Breast epithelium (tissue), 4 donors: ENCODE data around the gene SPPL2B. TPM values are rescaled to one million over a fixed set of nuclear protein-coding genes. Genes with fewer than 3 reads are reported as not detected.
"Not testable (repeated sequence)": the region's sequence is repeated elsewhere in the genome, so short reads cannot be mapped to it uniquely, and the experiment has no call there.

Experiments
- DNase-seq, 2 donors: peaks; one replicate each; pipeline ENCODE4 v3.0.0-alpha.2; 2019; ENCODE audit warnings: low spot score in 2 of 2
- H3K27ac ChIP-seq, 2 donors: fragments of 200-600 bp; sonication (generic) in 1 of 2; one replicate each; pipeline ENCODE4 v1.5.1; 2016 to 2019; ENCODE audit warnings: mild to moderate bottlenecking in 1 of 2
- H3K27me3 ChIP-seq, 2 donors: fragments of 200-600 bp; sonication (generic) in 1 of 2; one replicate each; pipeline versions ENCODE4 v1.5.1 to v1.6.0; 2017 to 2019; ENCODE audit warnings: control low read depth in 1 of 2, mild to moderate bottlenecking in 1 of 2
- H3K36me3 ChIP-seq: fragments of 200-600 bp; one replicate; pipeline ENCODE4 v1.5.1; 2019
- H3K4me1 ChIP-seq, 2 donors: fragments of 200-600 bp; sonication (generic); one replicate each; pipeline ENCODE4 v1.5.1; 2016 to 2019; ENCODE audit warnings: control low read depth in 1 of 2
- H3K4me3 ChIP-seq, 3 donors: fragments of 200-600 bp; sonication (generic); 1 replicate in 2 of 3; 2 replicates in 1 of 3; pipeline ENCODE4 v1.5.1; 2016 to 2019; ENCODE audit warnings: mild to moderate bottlenecking in 3 of 3, moderate library complexity in 2 of 3
- H3K9me3 ChIP-seq, 2 donors: fragments of 200-600 bp; sonication (generic) in 1 of 2; one replicate each; pipeline ENCODE4 v1.5.1; 2016 to 2019; ENCODE audit warnings: control low read depth in 1 of 2
- POLR2A ChIP-seq: fragments of 450-650 bp; IDR thresholded peaks from one replicate; pipeline ENCODE4 v1.6.1; 2016; ENCODE audit warnings: antibody characterized with exemption, mild to moderate bottlenecking, moderate library complexity
- POLR2AphosphoS5 ChIP-seq, 3 donors: sonication (generic); formaldehyde crosslinking; IDR thresholded peaks; one replicate each; pipeline ENCODE4 v1.6.1; 2017; ENCODE audit warnings: antibody characterized with exemption in 3 of 3
- intact Hi-C: fragments of 100-400 bp; cut with DNase I; formaldehyde crosslinking; loops from one replicate; pipeline ENCODE4 v1.15.1; 2023; ENCODE audit warnings: low total_unique reads
- total RNA-seq, 3 donors: library from RNA; depleted of rRNA; stranded (reverse); fragments of >200 nt; gene quantifications; one replicate each; pipeline ENCODE4 v1.1.0, GENCODE V29; 2016
- TF ChIP-seq, protein P1 (sequence below), 3 donors: fragments of 450-650 bp; IDR thresholded peaks; one replicate each; pipeline ENCODE4 v1.5.1; 2016 to 2017; ENCODE audit warnings: antibody characterized with exemption in 3 of 3, mild to moderate bottlenecking in 3 of 3, moderate library complexity in 3 of 3

SPPL2B gene
- total RNA-seq, 3 donors from 2014 or later, result 23.5 to 61.2 (median 49.8) TPM

DNA sequence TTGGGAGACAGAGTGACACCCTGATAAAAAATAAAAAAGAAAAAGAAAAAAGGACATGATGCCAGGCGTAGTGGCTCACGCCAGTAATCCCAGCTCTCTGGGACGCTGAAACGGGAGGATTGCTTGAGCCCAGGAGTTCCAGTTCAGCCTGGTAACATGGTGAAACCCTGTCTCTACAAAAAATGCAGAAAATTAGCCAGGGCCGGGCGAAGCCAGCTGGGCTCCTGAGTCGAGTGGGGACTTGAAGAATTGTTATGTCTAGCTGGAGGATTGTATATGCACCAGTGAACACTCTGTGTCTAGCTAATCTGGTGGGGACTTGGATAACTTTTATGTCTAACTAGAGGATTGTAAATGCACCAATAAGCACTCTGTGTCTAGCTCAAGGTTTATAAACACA is 63.9 kb downstream of the SPPL2B start:
- Histone ChIP-seq H3K9me3 (no peaks in the 10 kb centered on the region), H3K4me3 (no peak overlapping the region), H3K27me3 (no peaks in the 10 kb centered on the region), H3K4me1 (no peaks in the 10 kb centered on the region), H3K36me3 (no peaks in the 10 kb centered on the region), H3K27ac (no peak overlapping the region)
- TF ChIP-seq POLR2AphosphoS5 (IDR thresholded peaks at IDR 0.05), result no peak
- no peak for TF ChIP-seq POLR2A
- TF ChIP-seq, protein P1, sequence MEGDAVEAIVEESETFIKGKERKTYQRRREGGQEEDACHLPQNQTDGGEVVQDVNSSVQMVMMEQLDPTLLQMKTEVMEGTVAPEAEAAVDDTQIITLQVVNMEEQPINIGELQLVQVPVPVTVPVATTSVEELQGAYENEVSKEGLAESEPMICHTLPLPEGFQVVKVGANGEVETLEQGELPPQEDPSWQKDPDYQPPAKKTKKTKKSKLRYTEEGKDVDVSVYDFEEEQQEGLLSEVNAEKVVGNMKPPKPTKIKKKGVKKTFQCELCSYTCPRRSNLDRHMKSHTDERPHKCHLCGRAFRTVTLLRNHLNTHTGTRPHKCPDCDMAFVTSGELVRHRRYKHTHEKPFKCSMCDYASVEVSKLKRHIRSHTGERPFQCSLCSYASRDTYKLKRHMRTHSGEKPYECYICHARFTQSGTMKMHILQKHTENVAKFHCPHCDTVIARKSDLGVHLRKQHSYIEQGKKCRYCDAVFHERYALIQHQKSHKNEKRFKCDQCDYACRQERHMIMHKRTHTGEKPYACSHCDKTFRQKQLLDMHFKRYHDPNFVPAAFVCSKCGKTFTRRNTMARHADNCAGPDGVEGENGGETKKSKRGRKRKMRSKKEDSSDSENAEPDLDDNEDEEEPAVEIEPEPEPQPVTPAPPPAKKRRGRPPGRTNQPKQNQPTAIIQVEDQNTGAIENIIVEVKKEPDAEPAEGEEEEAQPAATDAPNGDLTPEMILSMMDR (IDR thresholded peaks at IDR 0.05), result no peak
- DNase-seq, result no peak
- intact Hi-C loops, result no loop called here

- H3K9me3 ChIP-seq, DNase-seq, intact Hi-C loops: not testable (repeated sequence)
Measured at GRCh38 chr19:2392899-2393298, 64.4 kb downstream of the SPPL2B start.

GRCh38 chr19:2394054-2394441 is 65.6 kb downstream of the SPPL2B start:
- no peaks in the 10 kb centered on the region for H3K27me3 ChIP-seq
- H3K4me3 ChIP-seq, result no peak overlapping the region
- no peak for DNase-seq
- intact Hi-C loops, result no loop called here
- no peak for TF ChIP-seq POLR2AphosphoS5 (IDR thresholded peaks at IDR 0.05)
- TF ChIP-seq POLR2A, result no peak
- TF ChIP-seq, protein P1 (IDR thresholded peaks at IDR 0.05), result no peak
- no peaks in the 10 kb centered on the region for H3K36me3 ChIP-seq
- H3K27ac ChIP-seq, result no peak overlapping the region
- no peaks in the 10 kb centered on the region for H3K4me1 ChIP-seq
- H3K9me3 ChIP-seq, result no peaks in the 10 kb centered on the region

More at GRCh38 chr19:2392899-2393298, 64.4 kb downstream of the SPPL2B start:
- H3K4me3 ChIP-seq, H3K27ac ChIP-seq, H3K36me3 ChIP-seq, H3K4me1 ChIP-seq, H3K27me3 ChIP-seq: not testable (repeated sequence)

DNA sequence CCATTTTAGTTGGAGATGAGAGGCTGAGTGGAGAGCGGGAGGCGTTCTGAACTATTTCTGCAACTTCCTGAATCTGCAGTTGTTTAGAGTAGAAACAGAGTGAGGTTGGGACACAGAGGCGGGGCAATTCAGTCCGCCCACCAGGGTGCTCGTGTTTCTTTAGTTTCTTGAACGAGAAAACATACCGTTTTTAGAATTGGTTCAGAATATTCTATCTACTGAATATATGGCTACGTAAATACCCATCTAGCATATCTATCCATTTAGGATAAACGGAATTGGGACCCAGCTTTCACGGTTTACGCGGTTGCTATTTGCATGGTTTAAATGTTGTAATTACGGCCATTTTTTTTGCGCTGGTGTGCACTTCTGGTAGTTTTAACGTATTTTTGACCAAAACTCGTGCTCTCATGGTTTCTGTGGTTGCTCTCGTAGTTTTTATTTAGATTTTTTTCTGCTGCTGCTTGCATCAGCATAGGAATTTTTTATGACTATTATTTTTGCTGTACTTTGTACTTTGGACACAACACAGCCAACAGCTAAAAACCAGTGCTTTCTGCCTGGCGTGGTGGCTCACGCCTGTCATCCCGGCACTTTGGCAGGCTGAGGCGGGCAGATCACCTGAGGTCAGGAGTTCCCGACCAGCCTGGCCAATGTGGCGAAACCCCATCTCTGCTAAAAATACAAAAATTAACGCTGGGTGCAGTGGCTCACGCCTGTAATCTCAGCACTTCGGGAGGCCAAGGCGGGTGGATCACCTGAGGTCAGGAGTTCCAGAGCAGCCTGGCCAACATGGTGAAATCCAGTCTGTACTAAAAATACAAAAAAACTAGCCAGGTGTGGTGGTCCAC is 66.2 kb downstream of the SPPL2B start:
- no peaks in the 10 kb centered on the region for H3K36me3 ChIP-seq
- DNase-seq, result no peak
- H3K4me3 ChIP-seq, result no peak overlapping the region
- H3K27me3 ChIP-seq, result no peaks in the 10 kb centered on the region
- TF ChIP-seq POLR2AphosphoS5 (IDR thresholded peaks at IDR 0.05) (no peak), POLR2A (no peak)
- TF ChIP-seq, protein P1 (IDR thresholded peaks at IDR 0.05), result no peak
- intact Hi-C loops, result no loop called here
- no peaks in the 10 kb centered on the region for H3K4me1 ChIP-seq
- no peak overlapping the region for H3K27ac ChIP-seq
- H3K9me3 ChIP-seq, result no peaks in the 10 kb centered on the region

DNA sequence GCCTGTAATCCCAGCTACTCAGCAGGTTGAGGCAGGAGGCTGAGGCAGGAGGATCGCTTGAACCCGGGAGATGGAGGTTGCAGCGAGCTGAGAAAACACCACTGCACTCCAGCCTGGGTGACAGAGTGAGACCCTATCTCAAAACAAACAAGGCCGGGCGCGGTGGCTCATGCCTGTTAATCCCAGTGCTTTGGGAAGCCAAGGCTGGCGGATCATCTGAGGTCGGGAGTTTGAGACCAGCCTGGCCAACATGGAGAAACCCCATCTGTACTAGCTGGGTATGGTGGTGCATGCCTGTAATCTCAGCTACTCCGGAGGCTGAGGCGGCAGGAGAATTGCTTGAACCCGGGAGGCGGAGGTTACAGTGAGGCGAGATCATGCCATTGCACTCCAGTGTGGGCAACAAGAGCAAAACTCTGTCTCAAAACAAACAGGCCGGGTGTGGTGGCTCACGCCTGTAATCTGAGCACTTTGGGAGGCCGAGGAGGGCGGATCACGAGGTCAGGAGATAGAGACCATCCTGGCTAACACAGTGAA is 66.9 kb downstream of the SPPL2B start:
- H3K27me3 ChIP-seq, H3K4me3 ChIP-seq, H3K4me1 ChIP-seq, intact Hi-C loops, H3K9me3 ChIP-seq, H3K27ac ChIP-seq, H3K36me3 ChIP-seq, DNase-seq: not testable (repeated sequence)

DNA sequence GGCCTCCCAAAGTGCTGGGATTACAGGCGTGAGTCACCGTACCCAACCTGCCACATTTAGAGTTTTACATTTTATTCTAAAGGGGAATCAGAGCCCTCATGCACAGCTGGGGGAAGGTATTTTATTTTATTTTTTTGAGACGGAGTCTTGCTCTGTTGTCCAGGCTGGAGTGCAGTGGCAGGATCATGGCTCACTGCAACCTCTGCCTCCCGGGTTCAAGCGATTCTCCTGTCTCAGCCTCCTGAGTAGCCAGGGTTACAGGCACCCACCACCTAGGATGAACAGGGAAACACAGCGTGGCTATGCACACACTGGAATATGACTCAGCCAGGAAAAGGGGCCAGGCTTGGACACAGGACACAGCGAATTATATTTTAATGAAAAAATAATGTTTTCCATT is 68.7 kb downstream of the SPPL2B start:
- H3K9me3 ChIP-seq, intact Hi-C loops, H3K4me1 ChIP-seq, H3K27me3 ChIP-seq, H3K36me3 ChIP-seq, DNase-seq, H3K27ac ChIP-seq, H3K4me3 ChIP-seq: not testable (repeated sequence)
